ENCODE data around the gene PPP2R3A.

The PPP2R3A gene

GRCh38 chr3:136008732-136009470 is 43.4 kb downstream of the PPP2R3A start:
- DNase-seq = no peak
- intact Hi-C loops (cut with DNase I) = no loop called here

GRCh38 chr3:136018876-136019275 is 53.3 kb downstream of the PPP2R3A start:
- intact Hi-C loops (cut with DNase I) = no loop called here
- DNase-seq = no peak

GRCh38 chr3:136021803-136022202 is 56.3 kb downstream of the PPP2R3A start:
- intact Hi-C loops (cut with DNase I) = no loop called here
- no peak for DNase-seq

- intact Hi-C loops (cut with DNase I) = no loop called here
- no peak for DNase-seq
Measured at GRCh38 chr3:136022529-136023263, 57.2 kb downstream of the PPP2R3A start.

GRCh38 chr3:136023264-136023978 is 57.9 kb downstream of the PPP2R3A start:
- no peak for DNase-seq
- intact Hi-C loops (cut with DNase I) = no loop called here

- intact Hi-C loops (cut with DNase I) = no loop called here
- no peak for DNase-seq
Measured at GRCh38 chr3:136036306-136036705, 70.8 kb downstream of the PPP2R3A start.

DNA sequence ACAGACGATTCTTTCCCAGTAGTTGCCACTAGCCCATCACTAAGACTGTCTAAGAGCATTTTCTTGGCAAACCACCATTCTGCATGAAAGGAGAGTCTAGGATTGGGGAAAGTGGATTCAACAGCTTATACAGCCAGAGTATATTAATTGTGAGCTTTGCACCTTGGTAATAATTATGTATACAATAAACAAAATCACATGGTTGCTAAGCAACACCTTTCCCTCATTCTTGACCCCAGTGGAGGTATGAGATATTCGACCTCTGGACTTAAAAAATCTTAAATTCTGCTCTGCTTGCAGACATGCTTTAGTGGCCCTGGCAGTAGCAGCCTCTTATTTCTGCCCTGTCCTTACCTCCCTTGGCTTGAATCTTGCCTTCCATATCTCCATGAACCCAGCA is 73.1 kb downstream of the PPP2R3A start:
- intact Hi-C loops (cut with DNase I) = no loop called here

GRCh38 chr3:136042608-136043221 is 77.2 kb downstream of the PPP2R3A start:
- intact Hi-C loops (cut with DNase I) = loop anchor here (5.0 kb wide), 1 partner anchor 125 kb away; no protein-coding TSS in a partner anchor
- peak in 4 of 42 donors; percentile 5 to 31 (median 10) for DNase-seq

More for the DNA sequence above, 73.1 kb downstream of the PPP2R3A start:
- DNase-seq = no peak

- intact Hi-C loops (cut with DNase I) = loop anchor here (5.0 kb wide), 1 partner anchor 128 kb away; no protein-coding TSS in a partner anchor
- no peak for DNase-seq
Measured at GRCh38 chr3:136044980-136045745, 79.6 kb downstream of the PPP2R3A start.

GRCh38 chr3:136048068-136048467 is 82.5 kb downstream of the PPP2R3A start:
- DNase-seq = no peak
- intact Hi-C loops (cut with DNase I) = no loop called here

DNA sequence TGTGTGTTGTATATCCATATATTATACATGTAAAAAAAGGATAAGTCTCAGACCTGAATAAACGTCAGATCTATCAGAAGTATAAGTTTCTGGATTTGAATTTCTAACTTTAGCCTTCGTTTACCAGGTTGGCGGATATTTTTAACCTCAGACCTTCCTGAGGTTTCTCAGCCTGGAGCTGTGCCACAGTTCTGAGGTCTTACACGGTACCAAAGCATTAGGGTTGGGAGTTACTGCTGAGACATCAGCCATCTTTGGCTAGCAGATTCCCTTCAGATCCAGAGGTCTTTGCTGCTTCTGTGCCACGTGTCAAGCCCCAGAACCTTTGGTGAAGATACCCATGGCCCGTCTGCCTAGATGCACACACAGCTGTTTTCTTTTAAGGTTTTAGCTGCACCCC is 84.7 kb downstream of the PPP2R3A start:
- intact Hi-C loops (cut with DNase I) = no loop called here
- DNase-seq = no peak

DNA sequence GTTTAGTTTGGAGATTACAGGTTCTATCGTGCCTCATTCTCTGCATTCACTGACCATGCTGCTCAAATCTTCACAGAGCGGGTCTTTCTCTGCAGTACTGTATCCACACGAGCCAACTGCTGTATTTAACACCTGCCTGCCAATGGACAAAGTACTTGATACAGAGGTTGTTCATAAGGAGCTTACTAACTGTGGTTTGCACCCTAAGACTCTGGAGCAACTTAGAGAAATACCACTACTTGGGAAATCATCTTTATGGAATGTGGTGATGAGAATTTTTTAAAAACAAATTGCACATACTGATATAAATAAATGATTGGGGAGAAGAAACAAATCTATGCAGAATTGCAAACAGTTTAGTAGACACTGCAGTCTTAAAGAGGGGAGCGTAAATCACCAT is 90.0 kb downstream of the PPP2R3A start:
- no peak for DNase-seq
- intact Hi-C loops (cut with DNase I) = no loop called here

DNA sequence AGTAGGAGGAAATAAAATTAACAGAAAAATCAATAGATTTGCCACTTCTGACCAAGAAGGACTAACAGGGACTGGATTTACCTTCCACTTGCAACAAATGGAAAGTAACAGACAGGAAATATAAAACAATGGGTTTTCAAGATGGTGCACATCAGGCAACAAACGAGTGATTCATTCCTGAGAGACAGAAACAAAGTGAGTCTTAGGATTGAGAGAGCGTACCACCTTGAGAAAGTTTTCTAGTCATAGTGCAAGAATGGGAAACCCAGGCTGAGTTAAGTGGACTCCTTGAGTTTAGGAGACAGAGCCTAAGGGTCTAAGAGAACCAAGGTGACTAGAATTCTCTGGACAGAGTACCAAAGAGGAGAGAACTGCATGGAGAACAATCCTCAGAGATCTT is 101.7 kb downstream of the PPP2R3A start:
- DNase-seq = no peak
- intact Hi-C loops (cut with DNase I) = no loop called here

DNA sequence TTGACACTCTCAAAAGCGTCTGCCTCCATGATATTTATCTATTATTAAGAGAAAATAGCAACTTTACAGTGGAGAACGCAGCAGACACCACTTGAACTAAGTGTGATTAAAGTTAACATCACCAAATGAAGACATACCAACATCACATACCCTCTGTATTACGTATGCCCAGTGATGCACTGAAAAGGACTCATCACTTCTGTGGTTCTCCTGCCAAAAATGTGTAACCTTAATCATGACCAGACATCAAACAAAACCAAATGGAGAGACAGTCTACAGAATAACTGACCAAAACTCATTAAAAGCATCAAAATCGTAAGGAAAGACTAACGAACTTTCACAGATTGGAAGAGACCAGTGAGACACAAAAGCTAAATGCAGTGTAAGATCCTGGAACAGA is 103.2 kb downstream of the PPP2R3A start:
- intact Hi-C loops (cut with DNase I) = no loop called here

DNA sequence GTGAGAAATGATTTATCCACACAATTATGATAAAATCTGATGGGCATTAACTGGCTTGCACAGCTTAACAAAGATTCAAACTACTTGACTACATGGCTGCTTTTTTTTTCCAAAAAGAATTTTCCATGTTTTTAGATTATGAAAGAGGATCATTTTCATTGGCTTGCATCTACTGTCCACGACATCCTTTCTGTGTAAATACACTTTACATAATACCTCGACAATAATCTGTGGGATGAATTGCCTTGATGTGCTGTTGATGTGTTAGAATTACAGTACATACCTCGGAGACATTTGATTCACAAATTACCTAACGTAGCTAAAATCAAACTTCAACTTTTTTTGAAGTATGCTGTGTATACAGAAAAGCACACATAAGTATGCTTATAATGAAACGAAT is 104.4 kb downstream of the PPP2R3A start:
- intact Hi-C loops (cut with DNase I) = loop anchor here (5.0 to 10.0 kb wide), 2 partner anchors 325 to 942 kb away; no protein-coding TSS in a partner anchor
- no peak for DNase-seq

More for the DNA sequence above, 103.2 kb downstream of the PPP2R3A start:
- DNase-seq = no peak

- peak in 9 of 42 donors; percentile 9 to 64 (median 20) for DNase-seq
- intact Hi-C loops (cut with DNase I) = loop anchor here (5.0 to 10.0 kb wide), 2 partner anchors 324 to 942 kb away; no protein-coding TSS in a partner anchor
Measured at GRCh38 chr3:136070334-136070733, 104.8 kb downstream of the PPP2R3A start.

- intact Hi-C loops (cut with DNase I) = loop anchor here (5.0 to 10.0 kb wide), 2 partner anchors 324 to 941 kb away; no protein-coding TSS in a partner anchor
- peak in 8 of 42 donors; percentile 3 to 35 (median 14) for DNase-seq
Measured at GRCh38 chr3:136070953-136071949, 105.7 kb downstream of the PPP2R3A start.
